ENCODE data around the gene NR6A1.

NR6A1 gene

DNA sequence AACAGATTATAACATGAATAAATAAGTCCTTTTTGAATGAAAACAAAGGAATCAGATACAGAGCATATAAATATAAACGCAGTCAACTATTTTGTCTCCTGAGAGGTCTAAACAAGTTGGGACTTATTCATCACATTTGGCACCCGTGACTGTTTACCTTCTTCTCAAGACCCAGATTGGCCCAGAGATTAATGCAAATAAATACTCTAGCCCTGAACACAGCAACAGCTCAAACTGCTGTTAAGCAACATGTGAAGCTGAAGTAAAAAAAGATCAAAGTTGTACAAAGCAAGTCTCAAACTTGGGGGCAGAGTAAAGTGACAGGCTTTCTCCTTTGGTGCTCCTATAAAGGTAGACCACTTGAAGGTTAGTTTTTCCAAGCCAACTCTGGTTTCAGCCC is 168.9 kb downstream of the NR6A1 start:
- DNase-seq, result no peak

DNA sequence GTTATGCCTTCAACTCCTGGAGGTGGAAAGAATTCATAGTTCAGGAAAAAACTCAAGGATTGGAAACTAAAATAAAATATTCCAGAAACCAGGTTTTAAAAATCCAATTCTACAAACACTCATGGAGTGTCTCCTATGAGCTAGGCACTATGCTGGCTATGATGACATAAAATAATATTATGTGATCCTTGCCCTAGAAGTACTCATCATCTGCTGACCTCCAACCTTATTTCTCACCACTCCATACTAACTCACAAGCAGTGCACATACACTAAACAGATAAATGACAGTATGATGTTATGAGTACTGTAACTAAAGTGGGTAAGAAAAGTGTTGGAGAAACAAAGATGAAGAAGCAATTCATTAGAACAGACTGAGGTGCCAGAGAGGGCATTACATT is 170.7 kb downstream of the NR6A1 start:
- DNase-seq, result no peak

DNA sequence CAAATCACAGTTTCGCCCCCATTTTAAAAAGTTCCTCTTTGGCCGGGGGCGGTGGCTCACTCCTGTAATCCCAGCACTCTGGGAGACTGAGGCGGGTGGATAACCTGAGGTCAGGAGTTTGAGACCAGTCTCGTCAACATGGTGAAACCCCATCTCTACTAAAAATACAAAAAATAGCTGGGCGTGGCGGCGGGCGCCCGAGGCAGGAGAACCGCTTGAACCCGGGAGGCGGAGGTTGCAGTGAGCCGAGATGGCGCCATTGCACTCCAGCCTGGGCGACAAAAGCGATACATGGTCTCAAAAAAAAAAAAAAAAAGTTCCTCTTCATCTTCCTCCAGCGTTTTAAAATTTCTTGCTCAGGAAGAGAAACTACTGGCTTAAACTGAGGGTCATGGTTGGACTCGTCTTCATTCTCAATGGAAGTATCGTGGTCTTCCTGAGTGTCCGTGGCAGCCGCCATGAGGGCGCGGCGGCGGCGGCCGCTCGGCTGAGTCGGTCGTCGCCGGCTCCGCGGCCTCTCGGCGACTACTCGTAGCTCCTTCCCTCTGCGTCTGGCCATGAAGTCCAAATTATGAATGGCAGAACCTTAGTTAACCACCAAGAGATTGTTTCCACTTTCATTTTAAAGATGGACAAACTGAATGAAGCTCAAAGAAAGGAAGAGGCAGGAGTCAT is 171.9 kb downstream of the NR6A1 start:
- DNase-seq, result no peak

DNA sequence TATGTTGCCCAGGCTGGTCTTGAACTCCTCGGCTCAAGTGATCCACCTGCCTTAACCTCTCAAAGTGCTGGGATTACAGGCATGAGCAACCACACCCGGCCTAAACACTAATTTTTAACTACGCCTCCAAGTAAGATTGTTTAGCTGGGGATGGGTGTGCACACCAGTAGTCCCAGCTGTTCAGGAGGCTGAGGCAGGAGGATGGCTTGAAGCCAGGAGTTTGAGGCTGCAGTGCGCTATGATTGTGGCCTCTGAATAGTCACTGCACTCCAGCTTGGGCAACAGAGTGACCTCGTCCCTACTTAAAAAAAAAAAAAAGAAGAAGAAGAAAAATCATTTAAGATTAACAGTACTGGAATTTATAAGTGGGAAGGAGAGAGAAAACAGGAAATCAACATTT is 173.1 kb downstream of the NR6A1 start:
- no peak for DNase-seq

DNA sequence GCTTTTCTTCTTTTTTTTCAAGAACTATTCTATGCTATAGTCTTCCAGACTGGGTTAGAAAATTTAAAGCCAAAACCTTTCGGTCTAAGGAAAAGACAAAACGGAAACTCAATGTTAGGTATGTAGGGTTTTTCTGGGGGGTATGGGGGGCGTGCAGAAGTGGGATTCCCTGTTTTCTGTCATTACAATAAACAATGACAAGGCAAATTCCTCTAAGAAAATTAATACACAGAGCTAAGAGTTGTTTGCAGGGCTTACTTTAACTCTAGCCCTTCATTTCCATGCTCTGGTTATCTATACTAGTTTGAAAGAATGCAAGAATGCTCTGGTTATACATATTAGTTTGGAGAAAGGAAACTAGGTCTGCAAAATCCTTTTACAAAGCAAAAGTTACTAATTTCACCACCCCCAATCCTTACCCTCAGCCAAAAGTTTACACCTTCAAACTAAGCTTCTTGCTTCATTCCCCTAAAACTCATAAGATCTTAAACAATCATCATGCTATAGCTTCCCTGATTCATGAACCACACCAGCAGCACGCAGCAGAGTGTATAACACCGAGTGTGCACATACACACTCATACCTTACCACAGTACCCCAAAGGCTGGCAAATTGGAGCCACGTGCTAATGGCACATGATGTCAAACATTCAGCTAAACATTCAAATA is 174.8 kb downstream of the NR6A1 start:
- no peak for DNase-seq

DNA sequence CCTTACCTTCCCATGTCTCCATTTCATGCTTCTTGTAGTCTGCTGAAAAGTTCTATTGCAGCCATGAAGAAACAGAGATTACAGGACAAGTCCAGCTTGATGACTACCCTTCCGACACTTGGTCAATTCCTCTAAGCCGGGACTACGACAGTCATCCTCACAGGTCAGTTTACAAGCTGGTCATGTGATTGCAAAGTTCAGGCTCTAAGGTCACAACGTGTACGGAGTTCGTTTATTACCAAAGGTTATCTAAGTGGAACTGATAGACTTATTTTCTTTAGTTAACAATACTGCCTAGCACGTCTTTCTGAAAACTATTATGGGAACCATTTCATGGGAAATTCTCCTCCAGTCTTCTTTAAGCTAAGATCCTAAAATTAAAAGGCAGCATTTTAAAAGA is 175.4 kb downstream of the NR6A1 start:
- DNase-seq, result no peak

DNA sequence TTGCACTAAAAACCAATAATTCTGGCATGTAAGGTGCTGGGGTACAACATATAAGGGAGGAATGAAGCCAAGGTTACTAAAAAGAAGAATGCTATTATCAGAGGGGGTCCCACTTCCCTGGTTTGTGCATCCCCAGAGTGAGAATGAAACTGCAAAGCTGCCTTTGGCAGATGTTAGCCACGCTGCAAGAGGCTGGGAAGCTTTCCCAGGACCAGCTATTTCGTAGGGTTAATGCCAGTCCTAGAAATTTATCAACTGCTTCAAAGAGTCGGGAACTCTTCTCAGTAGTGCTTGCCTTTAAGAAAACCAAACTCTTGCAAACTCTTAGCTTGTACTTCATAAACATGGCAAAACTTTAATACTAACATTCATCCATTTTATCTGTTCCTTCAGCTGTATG is 176.4 kb downstream of the NR6A1 start:
- DNase-seq, result no peak

DNA sequence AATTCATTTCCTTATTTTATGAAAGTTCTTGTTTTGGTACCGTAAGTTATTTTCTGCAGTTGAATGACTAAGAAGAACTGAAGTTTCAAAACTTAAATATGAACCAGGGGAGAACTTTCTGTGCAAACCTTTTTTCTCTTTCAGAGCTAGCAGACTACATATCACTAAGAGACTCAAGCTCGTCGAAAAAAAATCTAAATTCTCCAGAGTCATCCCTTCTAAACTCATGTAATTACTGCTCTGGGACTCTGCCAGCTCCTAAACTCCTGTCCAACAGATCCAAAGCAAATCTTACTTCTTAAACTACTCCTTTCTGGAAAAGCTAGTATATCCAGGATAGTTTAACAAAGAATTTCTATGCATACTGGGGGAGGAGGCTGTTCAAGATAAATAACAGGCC is 176.9 kb downstream of the NR6A1 start:
- DNase-seq, result no peak

DNA sequence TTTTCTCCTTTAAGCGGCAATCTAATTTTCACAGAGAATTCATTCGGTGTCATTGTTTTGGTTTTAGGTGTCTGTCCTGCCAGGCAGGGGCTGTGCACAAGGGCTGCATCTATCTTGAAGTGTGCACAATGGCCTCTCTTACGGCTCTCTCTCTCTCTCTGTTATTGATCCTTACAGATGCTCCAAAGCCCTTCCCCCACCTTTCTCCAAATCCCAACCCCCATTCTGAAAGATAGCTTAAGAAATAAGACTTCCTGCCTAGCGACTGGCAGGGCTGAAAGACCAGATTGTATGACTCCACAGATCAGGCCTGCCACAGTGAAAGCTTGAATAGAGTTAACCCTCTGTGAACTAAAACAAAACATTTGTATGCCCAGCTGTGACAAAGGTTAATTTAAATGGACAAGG is 177.5 kb downstream of the NR6A1 start:
- DNase-seq, result no peak

DNA sequence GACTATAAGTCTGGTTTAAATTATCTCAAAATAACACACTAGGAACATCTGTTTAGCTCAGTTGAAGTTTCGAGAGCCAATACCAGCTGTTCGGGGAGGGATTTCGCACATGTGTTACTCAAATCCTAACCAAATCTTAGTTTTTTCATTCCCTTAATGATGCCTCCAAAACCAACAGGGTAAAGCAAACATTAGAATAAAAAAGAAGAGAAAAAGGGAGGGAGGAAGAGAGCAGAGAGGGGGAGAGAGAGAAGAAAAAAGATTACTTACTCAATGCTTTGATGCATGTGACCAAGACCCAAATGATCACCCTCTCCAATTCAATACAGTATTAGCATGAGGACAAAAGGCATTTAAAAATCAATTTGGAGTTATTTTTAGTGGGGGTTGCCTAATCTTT is 177.9 kb downstream of the NR6A1 start:
- DNase-seq, result no peak

DNA sequence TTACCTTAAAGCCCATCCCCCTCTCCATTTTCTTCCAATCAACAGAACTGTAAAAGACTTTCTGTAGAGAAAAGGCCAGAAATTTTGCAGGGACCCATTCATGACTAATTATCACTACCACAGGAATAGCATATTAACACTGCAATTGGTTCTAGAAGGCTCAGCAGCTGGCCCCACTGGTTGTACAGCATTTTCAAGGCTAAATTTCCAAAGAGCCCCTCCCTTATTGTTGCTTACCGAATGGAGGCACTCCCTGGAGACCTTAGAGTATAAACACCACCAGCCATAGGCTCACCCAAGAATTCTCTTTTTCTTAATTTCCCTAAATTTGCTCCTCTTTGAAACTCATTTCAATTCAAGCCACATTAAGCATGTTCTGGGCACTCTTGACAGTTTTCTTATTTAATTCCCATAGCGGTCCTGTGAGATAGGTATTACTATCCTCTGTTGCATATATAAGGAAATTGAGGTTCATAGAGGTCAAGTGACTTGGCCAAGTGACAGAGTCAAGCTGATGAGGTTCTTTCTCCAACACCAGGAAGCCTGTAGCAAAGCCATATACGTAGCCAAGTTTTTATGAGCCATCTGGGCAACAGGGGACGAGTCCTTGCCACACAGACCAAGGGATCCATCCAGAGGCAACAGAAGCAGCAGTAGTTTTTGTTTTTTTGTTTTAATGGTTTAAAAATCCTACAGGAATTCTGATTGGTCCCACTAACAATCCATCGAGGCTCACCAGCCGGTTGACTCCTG is 180.0 kb downstream of the NR6A1 start:
- no peak for DNase-seq

DNA sequence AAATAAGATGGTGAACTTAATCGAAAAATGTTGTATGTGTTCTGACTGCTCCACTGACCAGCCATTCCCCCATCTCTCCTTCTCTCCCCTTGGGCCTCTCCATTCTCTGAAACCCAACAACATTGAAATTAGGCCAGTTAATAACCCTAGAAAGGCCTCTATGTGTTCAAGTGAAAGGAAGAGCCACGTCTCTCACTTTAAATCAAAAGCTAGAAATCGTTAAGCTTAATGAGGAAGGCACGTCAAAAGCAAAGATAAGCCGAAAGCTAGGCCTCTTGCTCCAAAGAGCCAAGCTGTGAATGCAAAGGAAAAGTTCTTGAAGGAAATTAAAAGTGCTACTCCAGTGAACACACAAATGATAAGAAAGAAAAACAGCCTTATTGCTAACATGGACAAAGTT is 186.5 kb downstream of the NR6A1 start:
- DNase-seq, result no peak

DNA sequence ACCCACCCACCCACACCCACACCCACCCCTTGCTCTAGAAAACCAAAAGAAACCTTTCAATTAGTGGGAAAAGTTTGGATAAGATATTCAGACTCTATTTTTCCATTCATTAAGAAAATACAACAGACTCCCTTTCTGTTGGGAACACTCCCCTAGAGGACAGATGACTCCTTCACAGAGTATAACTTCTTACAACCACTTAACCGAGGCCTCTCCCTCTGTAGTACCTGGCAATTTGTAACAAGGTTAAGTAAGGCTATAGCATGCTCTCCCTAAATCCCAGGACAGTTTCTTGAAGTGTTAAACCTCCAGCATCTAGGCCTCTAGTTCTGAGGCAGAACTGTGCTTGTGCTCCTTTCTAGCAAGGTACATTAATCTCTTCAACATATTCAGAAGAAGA is 188.0 kb downstream of the NR6A1 start:
- DNase-seq, result no peak

DNA sequence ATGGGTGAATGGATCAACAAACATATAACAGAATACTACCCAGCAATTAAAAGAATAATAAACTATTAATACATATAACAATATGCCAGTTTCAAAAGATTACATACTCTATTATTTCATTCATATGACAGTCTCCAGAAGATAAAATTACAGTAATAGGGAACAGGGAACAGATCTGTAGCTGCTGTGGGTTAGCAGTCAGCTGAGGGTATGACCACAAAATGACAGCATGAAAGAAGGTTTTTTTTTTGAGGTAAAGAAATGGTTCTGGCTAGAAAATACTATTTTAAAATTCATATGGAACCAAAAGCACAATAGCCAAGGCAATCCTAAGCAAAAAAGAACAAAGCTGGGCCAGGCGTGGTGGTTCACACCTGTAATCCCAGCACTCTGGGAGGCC is 190.9 kb downstream of the NR6A1 start:
- no peak for DNase-seq

DNA sequence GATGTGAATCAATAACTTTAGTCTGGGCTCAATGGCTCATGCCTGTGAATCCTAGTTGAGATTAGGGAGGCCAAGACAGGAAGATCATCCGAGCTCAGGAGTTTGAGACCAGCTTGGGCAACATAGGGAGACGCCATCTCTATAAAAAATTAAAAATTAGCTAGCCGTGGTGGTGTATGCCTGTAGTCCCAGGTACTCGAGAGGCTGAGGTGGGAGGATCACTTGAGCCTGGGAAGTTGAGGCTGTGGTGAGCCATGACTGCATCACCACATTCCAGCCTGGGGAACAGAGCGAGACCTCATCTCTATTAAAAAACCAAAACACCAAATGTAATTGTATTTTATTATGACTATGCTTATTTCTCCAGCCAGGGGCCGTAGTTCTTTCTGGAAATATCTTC is 194.4 kb downstream of the NR6A1 start:
- DNase-seq, result no peak

DNA sequence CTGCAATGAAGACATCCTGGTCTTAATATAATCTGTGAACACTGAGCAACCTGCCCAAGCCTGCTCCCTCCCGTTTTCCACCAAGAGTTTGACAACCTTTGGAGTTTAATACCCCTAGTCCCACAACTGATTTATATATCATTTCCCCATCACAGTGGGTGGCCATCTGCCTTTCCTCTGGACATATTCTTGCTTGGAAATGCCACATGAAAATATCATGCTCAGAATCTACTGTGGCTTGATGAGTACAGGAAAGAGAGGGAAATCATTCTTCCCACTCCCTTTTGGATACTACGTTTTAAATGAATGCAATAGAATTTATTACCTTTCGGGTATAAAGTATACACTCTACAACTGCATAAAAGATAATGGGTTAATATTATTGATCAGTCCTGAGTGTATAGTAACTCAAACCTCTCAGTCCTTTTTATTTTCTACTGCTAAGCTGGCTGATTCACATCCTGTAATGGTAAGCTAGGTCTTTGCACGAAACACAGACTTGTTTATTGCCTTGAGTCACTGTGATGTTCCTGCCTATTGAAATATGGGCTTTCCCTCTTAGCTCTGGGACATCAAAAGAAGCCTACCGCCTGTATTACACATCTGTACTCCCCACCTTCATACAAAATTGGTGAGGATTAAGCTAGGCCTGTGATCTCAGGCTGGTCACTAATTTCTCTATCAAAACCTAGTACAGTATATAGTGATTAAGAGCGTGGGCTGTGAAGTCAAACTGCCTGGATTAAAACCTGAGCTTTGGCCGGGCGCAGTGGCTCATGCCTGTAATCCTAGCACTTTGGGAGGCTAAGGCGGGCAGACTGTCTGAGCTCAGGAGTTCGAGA is 196.4 kb downstream of the NR6A1 start:
- DNase-seq, result no peak

DNA sequence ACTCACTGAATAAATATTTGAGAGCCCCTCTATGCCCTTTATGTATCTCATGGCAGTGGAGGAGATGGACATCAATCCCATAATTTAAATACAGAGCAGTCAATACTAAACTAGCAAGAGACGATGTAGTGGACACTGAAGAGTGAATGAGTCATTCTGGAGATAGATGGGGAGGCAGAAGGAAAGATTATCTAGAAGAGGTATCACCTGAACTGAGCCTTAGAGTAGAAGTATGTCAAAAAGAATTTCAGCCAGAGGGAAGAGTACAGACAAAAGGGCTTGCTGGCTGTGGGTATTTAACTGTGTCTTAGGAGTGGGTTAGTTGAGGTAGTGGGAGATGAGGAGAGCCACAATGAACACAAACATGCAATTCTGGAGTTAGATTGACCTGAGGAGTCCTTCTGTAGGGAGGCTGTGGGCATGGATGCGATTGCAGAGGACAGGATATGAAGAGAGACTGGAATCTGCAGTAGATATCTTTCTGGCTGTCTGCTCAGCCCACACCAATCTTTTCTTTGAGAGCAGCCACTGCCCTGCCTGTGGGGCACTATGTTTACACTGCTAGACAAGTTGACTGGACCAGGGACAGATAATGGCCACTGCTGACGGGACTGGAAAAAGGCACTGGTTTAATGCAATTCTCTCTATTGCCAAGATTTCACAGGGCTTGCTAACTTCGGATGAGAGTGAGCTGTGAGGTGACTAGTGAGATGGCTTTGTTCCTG is 200.0 kb downstream of the NR6A1 start:
- no peak for DNase-seq

DNA sequence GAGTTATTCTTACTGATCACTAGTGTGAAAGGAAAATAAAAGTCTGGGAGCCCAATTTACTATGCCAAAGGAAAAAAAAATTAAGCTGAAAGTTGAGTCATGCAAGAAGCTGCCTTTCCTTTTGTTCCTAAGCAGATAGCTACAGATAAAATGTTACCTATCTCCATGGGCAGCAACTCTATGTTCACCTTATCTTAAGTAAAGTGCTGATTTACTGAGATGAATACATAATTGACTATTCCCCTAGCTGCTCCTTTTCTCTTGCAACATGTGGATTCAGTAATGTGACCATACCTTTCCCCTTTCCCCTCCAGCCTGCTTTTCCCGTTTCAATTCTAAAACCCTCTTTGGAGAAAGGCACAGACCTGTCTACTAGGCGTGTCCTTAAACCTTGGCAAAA is 201.2 kb downstream of the NR6A1 start:
- no peak for DNase-seq

DNA sequence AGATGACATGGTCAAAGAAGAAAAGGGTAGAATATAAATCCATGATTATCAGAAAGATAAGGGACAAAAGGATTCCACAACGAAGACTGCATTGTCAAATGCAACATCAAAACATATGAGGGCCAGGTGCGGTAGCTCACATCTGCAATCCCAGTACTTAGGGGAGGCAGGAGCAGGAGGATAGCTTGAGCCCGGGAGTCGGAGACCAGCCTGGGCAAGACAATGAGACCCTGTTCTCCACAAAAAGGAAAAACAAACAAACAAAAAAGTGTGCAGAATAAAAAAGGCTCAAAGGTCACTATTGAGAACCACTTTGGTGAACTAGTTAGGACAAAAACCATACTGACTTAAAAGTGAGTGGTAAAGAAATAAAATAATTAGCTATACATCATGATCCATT is 203.7 kb downstream of the NR6A1 start:
- DNase-seq, result no peak

DNA sequence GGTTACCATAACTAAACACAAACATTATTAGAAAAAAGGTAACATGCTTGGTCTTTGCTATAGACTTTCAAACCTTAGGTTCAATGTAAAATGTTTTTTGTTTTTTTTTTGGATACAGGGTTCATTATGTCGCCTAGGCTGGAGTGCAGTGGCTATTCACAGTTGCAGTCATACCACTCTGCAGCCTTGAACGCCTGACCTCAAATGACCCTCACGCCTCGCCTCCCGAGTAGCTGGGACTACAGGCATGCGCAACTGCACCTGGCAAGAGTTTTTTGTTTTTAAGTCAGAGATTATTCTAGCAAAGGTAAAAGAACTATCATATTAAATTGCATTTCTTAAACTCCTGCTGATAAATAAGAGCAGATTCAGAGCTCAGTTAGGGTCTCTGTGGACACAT is 208.8 kb downstream of the NR6A1 start:
- DNase-seq, result no peak

DNA sequence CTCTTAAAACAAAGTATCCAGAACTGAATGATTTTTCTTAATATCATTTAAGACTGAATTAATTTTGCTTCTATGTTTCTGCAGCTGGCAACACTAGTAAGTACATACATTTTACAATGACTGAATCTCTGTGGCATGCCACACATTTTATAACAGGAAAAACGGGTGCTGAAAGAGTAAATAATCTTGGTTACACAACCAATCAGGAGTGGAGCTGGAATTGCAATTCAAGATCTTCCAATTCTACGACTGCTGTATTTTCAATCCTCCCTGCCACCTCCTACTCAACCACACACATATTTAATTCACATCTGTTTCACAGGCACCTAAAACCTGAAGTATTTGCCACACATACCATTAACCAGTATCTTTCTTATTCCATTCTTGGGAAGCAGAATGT is 211.2 kb downstream of the NR6A1 start:
- no peak for DNase-seq

DNA sequence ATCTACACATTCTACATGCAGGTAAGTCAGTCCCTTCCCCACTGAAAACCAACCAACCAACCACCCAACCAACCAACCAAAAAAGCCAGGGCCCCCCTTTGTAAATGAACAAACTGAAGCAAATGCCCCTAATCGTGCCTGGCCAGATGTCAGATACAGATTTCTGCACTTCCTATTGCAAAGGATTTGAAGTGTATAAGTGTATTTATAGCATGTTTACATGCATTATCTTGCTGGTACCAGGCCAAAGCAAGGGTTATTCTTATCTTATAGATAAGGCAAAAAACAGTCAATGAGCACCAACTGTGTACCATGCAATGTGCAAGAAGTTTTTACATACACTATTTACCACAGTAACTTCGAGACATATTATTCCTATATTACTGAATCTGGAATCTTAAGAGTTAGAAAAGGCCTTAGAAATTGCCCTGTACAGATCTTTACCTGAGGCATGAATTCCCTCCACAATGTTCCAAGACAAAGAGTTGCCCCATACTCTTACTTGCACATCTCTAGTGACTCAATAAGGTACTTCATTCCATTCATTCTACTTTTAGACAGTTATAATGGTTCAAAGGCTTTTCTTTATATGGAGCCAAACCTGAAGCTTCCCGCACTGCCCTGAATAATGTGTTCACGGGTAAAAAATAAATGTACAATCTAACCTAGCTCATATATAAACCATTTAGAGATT is 212.2 kb downstream of the NR6A1 start:
- no peak for DNase-seq
